GM18861 (cell line): ENCODE measurements around the gene PIERCE2.
"Not testable (repeated sequence)": the region's sequence is repeated elsewhere in the genome, so short reads cannot be mapped to it uniquely, and the experiment has no call there.

Source experiments
- ATAC-seq: cut with Tn5 transposase; IDR thresholded peaks from one replicate; pipeline ENCODE4 v1.9.1; 2021; ENCODE audit not compliant: unreplicated experiment

PIERCE2 gene, protein sequence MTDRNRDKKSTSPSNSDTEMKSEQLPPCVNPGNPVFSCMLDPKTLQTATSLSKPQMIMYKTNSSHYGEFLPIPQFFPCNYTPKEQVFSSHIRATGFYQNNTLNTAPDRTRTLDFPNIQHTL

DNA sequence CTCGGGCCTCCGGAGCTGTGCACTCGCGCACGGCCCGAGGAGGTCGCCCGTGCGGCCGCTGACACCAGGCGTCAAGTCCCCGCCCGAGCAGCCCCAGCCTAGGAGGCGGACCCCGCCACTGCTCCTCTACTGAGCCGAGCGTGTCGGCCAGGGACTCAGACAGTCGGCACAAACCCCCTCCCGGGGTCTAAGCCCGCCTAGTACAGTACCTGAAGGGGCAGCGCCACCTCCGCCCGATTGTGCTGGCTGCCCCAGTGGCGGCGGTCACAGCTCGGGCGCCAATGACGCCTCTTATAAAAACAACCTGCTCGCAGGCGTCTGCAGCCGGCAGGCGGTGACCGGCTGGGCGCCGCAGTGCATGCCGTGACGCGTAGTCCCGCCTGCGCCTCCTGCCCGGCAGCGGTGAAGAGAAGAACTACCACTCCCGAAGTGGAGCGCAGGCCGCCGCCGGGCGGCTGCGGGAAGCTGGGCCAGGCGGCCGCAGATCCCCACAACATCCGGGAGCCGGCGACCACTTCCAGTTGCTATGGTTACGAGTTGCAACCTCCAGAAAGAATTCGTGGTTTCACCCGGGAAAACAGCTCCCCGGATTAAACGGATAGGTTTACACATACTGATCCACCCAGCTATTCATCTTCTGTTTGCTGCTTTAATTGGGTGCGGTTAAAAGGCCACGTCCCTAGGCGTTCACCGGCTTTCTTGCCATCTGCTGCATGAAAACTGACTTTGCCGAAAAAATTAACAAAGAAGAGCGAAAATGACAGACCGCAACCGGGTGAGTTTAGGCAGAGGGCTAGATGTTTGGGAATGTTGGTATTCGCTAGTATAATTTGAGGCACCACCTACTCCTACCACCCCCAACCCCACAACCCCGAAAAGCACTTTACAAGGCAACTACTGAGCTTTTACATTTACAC lies at the start of gene PIERCE2, which contains the start of gene CCPG1:
TSS of gene PIERCE2 (plus strand) at position 484 of the 917 bp plus-strand sequence. CDS start at position 758, 274 bp downstream.
TSS of gene CCPG1 (minus strand) at position 348 of the 917 bp plus-strand sequence. CDS start 18,935 bp downstream, outside the sequence.
- ATAC-seq: peak; percentile 92

DNA sequence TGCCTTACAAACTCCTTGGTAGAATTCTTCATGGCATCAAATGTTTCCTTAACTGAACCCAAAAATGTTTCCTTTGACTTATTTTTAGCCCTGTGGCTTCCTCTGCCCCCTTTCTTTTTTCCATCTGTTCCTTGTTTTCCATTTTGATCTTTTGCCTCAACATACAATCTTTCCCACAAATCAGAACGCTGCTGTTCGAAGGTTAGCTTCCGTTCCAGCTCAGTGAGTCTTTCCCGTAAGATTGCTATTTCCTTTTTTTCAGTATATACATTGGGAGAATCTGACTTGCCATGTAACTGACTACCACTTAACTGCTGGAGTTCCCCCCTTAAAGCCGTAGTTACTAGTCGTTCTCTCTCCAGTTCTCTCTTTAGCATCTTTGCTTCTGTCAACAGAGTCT lies 48.0 kb upstream of the PIERCE2 start:
- no peak for ATAC-seq

DNA sequence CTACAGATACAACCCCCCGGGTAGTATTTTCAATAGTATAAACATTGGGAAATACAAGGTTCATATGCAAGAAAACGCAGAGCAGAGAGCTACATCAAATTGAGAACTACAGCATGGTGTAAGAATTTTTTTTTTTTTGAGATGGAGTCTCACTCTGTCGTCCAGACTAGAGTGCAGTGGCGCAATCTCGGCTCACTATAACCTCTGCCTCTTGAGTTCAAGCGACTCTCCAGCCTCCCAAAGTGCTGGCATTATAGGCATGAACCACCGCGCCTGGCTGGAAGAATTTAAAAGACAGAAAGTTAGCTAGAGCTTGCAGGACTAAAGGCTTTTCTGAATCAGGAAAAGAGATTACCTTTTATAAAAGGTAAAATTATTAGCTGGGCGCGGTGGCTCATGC lies 47.2 kb upstream of the PIERCE2 start:
- ATAC-seq: no peak

DNA sequence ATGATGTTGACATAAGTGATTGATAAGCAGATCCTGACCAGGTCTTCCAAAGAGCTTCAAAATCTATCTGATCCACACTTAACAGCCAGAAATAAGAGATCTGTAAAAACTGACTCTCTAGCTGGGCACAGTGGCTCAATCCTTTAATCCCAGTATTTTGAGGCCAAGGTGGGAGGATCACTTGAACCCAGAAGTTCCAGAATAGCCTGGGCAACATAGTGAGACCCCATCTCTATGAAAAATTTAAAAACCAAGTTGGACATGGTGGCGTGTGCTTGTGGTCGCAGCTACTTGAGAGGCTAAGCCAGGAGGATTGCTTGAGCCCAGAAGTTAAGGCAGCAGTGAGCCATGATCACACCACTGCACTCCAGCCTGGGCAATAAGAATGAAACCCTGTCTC lies 45.7 kb upstream of the PIERCE2 start:
- ATAC-seq: no peak

DNA sequence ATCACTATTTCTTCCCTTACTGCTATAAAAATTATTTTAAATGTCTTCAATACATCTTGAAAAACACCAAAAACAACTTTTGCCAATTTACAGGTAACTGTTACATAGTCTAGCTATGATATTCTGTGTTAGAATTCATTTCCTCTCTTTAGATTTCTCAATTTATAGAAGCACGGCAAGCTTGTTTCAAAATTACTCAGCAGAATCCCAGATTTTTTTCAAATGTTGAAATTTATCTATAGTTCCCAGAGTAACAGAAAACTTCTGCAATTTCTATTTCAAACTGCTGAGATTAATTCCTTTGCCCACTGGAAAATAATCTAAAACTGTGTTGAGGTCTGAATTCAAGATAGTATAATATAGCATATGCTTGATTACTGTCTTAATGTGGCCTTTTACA lies 41.3 kb upstream of the PIERCE2 start:
- no peak for ATAC-seq

DNA sequence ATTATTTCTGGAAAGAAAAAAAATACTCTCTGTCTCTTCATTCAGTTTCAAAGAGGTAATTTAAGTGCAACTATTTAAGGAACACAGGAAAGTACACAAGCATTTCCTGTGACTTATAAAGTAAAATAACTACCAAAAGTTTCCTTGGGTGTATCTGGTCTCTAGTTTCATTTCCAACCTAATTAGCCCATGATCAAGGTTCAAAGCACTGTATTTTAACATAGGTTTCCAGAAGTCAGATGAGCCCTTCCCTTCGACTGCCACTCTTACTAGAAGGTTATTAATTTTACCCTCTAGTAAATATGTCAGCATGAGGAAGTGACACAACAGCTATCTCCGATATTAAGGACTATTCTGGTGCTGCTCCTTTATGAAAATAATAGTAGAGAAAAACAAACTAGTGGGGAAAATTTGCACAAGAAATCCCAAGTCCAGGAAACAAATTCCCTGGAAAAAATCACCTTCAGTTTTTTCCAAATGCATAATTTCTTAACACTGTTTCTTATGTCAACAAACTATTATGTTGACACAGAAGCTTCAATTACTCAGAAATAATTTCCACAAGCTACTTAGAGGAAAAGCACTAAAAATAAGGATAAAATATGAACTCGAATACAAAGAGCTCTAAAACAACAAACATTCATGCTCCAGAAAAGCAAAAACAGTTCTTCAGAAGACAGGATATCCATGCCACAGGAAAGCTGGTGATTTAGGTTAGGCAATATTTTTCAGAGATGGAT lies 35.4 kb upstream of the PIERCE2 start:
- no peak for ATAC-seq

DNA sequence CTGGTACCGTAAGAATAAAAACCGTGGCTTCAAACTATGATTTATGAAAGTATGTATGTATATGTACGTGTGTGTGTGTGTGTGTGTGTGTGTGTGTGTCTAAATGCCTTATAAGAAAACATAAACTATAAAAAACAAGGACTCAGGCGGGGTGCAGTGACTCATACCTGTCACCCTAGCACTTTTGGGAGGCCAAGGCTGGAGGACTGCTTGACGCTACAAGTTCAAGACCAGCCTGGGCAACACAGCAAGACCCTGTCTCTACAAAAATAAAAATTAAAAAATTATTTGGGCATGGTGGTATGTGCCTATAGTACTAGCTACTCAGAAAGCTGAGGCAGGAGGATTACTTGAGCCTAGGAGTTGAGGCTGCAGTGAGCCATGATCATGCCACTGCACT lies 29.2 kb upstream of the PIERCE2 start:
- ATAC-seq: no peak

DNA sequence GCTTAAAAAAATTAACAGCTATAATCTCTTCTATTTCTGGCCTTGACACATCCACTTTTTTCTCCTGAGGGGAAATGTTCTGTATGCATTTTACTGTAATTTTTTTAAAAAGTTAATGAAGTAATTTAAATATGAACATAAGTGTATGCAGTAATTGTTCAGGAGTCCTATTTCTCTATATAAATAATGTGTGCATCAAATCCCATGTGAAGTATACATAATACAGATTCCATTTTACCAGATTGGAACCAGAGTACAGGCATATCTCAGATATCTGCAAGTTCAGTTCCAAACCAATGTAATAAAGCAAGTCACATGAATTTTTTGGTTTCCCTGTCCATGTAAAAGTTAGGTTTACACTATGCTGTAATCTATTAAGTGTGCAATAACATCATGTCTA lies 26.7 kb upstream of the PIERCE2 start:
- no peak for ATAC-seq

DNA sequence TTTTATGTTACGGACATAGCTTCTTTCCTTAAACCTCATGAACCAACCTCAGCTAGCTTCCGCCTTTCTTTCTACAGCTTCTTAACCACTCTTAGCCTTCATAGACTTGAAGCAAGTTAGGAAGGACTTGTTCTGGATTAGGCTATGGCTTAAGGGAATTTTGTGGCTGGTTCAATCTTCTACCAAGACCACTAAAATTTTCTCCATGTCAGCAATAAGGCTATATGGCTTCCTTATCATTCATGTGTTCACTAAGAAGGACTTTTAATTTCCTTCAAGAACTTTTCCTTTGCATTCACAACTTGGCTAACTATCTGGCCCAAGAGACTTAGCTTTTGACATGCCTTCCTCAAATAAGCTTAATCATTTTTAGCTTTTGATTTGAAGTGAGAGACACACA lies 24.6 kb upstream of the PIERCE2 start:
- ATAC-seq: no peak

DNA sequence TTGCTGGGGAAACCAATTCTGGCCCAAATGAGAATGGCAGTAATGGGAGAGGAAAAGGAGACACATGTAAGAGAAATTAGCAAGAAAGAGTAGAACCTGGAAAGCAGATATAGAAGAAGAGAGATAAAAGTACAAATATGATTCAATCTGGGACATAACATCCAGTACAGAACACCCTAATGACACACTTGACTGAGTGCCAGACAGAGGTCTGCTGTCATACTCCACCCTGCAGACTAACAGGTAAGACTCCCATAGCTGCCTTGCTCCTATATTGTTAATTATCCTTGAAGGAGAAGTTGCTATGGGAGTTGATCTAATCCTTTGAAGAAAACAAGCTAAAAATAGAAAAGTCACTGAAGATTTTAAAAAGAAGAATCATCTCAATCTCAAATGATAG lies 21.3 kb upstream of the PIERCE2 start:
- ATAC-seq: no peak

DNA sequence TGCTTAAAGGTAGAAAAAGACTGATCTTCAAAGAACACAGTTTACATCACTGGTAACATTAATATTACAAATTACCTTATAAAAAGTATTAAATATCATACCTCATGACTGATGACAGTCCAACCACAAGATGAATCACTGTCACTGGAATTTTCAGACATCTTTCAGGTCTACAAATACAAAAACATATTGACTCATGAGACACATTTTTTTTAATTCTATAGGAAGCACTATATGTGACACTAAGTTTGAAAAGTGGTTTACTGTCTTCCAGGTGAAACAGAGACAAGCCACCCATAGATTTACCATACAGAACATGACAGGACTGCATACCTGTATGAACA lies 19.1 kb upstream of the PIERCE2 start:
- no peak for ATAC-seq

DNA sequence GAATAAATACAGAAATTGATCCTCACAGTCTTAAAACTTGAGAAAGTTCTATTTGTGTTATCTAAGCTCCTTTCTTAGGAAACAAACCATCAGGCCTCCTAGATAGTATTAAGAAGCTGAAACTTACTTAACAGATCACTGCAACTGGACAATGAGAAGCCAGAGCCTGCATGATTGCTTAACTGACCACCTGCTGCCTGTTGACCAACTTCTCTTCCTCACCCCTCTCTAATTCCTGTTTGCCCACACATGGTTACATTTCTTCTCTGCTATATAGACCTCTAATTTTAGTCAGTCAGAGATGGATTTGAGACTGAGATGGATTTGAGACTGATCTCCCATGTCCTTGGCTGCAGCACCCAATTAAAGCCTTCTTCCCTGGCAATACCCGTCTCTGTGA lies 13.6 kb upstream of the PIERCE2 start:
- ATAC-seq: no peak

DNA sequence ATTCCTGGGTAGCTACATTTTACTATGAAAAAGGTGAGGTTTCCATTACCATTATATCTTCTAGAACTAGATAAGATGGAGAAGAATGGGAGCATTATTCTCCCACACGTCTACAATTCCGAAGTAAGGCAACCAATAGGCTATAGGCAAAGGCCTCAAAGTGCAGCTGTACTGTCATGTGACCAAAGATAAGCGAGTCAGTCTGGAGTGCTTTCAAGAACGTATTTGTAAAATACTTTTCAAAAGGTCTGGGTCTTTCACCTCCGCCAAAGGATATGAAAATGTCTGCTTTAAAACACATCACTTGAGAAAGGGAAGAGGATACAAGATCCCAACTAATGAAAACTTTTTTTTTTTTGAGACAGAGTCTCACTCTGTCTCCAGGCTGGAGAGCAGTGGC lies 10.1 kb upstream of the PIERCE2 start:
- no peak for ATAC-seq

DNA sequence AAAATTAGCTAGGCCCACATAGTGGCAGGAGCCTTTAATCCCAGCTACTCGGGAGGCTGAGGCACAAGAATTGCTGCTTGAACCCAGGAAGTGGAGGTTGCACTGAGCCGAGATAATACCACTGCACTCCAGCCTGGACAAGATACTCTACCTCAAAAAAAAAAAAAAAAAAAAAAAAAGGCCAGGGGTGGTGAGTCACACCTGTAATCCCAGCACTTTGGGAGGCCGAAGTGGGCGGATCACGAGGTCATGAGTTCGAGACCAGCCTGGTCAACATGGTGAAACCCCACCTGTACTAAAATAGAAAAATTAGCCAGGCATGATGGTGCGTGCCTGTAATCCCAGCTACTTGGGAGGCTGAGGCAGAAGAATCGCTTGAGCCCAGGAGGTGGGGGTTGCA lies 8.2 kb upstream of the PIERCE2 start:
- not testable (repeated sequence) for ATAC-seq

DNA sequence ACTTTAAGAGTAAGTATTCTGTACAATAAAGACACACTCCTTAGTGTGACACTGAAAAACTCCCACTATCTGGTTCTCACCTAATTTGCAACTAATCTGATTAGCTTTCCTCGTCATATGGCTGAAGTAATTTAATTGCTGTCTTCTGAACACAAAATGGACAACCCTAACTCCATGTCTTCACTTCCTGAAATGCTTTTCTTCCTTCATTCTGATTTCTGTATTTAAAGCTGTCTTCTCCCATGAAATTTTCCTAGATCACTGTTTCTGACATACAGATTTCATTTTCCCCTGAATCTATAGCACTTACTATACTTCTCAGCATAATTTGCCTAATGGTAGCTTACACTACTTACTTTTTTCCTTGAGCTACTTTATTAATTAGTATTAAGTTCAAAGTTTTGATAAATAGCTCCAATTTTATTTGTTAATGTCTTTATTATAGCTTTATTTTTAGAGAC lies 6.5 kb upstream of the PIERCE2 start:
- ATAC-seq: no peak

DNA sequence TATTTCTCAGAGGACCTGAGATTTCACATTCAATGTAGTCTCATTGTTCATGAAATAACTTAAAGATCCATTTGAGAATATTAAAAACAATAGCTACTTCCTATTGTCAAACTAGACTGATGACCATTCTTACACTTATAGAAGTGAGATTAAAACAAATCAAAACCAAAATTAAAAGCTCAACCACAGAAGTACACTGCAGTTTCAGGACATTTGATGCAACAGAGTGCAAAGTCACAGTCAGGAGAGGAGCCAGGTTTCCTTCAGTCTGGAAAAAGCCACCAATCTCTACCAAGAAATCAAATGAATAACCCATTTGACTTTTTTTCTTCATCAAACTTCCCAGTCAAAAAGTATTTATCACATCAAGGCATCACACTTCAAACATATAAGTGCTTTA lies 5.6 kb upstream of the PIERCE2 start:
- no peak for ATAC-seq

DNA sequence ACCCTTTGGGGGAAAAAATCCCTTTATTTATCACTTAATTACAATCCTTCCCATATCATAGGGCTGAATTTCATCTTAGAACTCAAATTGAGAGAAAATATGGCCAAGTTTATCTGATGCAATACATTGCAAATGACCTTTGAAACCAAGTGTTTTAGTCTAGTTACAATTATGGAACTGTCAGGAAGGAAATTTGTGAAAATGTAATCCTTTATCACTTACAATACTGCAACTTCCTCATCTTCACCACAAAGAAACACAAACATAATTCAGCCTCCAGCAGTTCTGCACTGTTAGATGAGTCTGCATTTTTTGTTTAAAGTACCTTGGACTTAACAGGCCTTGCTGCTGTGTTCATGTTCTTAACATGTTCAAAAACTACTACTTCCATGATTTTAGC lies 4.8 kb upstream of the PIERCE2 start:
- peak; percentile 15 for ATAC-seq

DNA sequence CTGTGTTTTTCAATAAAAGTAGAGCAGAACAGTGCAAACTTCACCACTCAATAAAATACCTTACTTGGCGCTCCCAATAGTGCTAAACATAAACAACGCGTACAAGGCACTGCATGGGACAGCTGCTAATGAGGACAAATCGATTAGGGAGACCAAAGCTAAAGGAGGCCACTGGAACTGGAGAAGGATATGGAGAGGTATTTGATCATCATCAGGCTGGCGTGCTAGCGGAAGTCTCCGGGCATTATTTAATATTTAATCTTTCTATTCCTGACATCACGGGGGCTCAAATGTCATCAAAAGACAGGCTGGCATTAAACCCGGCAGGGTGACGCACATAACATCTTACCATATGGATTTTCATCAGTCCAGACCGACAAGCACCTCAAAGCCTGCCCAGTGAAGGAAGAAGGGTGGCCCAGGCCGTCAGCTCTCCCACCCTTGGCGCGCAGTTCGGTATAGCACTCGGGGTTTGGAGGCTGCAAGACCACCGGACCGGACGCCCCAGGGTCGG lies 740 bp upstream of the PIERCE2 start:
- peak; percentile 2 for ATAC-seq

DNA sequence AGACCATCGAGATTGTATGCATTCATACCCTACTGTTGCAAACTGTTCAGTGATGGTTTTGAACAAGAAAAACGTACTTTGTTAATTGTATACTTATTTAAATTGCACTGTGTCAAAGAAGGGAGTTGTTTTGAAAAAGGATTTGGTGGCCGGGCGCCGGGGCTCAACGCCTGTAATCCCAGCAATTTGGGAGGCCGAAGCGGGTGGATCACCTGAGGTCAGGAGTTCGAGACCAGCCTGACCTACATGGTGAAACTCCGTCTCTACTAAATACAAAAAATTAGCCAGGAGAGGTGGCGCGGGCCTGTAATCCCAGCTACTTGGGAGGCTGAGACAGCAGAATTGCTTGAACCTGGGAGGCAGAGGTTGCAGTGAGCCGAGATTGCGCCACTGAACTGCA lies 681 bp downstream of the PIERCE2 start:
- not testable (repeated sequence) for ATAC-seq

DNA sequence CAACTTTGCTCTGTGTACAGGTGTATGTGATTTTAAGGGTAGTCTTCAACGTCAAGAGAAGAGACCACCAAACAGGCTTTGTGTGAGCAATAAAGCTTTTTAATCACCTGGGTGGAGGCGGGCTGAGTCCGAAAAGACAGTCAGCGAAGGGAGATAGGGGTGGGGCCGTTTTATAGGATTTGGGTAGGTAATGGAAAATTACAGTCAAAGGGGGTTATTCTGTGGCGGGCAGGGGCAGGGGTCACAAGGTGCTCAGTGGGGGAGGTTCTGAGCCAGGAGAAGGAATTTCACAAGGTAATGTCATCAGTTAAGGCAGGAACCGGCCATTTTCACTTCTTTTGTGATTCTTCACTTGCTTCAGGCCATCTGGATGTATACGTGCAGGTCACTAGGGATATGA lies 9.4 kb downstream of the PIERCE2 start:
- not testable (repeated sequence) for ATAC-seq

DNA sequence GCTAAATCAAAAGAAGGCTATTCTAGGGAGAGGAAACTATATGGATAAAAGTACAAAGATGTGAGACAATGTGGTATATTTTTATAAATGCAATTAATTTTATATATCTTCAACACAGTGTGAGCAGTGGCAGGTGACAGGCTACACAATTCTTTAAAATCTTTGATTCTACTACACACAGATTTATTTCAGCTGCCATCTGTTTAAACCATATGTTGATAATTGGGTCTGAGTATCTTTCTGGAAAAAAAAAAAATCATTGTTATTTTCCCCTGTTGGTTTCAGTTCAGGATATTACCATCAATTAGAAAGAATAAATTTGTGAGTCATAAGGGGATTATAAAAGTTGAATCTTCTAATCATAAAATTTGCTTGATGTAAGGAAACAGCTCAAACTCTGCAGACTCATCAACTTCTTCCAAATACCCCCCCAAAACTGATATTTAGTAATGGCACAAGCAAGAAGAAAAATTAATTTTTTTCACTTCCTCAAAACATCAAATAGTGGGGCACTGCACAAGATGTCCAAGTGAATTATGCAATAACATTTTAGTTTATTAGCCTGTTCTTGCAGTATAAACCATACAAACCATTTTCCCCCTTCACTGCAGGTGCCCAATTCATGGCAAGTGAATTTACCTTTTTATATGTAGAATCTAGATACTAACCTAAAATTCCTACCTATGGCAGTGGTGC lies 12.0 kb downstream of the PIERCE2 start:
- no peak for ATAC-seq
